Measurements from ENCODE around the gene COCH. TPM values are rescaled to one million over a fixed set of nuclear protein-coding genes. Genes with fewer than 3 reads are reported as not detected.

The COCH gene
- total RNA-seq, result 0.80 and 1.3 TPM in 2 replicates

GRCh38 chr14:30874120-30874998 is at the start of gene COCH:
COCH (plus strand) TSS chr14:30874559; CDS start chr14:30874939, 380 bp downstream.
- intact Hi-C loops (cut with micrococcal nuclease), result no loop called here

GRCh38 chr14:30826070-30826469 is 48.3 kb upstream of the COCH start:
- intact Hi-C loops (cut with micrococcal nuclease), result no loop called here

GRCh38 chr14:30829853-30830252 is 44.5 kb upstream of the COCH start:
- intact Hi-C loops (cut with micrococcal nuclease), result no loop called here

GRCh38 chr14:30834353-30834752 is 40.0 kb upstream of the COCH start:
- intact Hi-C loops (cut with micrococcal nuclease), result no loop called here

GRCh38 chr14:30838351-30838750 is 36.0 kb upstream of the COCH start:
- intact Hi-C loops (cut with micrococcal nuclease), result no loop called here

- intact Hi-C loops (cut with micrococcal nuclease), result no loop called here
These were observed 34.1 kb upstream of the COCH start for GRCh38 chr14:30840086-30840779.

GRCh38 chr14:30842431-30842830 is 31.9 kb upstream of the COCH start:
- intact Hi-C loops (cut with micrococcal nuclease), result no loop called here

- intact Hi-C loops (cut with micrococcal nuclease), result no loop called here
These were observed 25.7 kb upstream of the COCH start for GRCh38 chr14:30848449-30849240.

- intact Hi-C loops (cut with micrococcal nuclease), result no loop called here
These were observed 25.0 kb upstream of the COCH start for GRCh38 chr14:30849354-30849753.

GRCh38 chr14:30849983-30850382 is 24.4 kb upstream of the COCH start:
- intact Hi-C loops (cut with micrococcal nuclease), result no loop called here

- intact Hi-C loops (cut with micrococcal nuclease), result no loop called here
These were observed 20.4 kb upstream of the COCH start for GRCh38 chr14:30853946-30854345.

GRCh38 chr14:30854492-30854891 is 19.9 kb upstream of the COCH start:
- intact Hi-C loops (cut with micrococcal nuclease), result no loop called here

- intact Hi-C loops (cut with micrococcal nuclease), result no loop called here
These were observed 18.9 kb upstream of the COCH start for GRCh38 chr14:30855345-30856037.

- intact Hi-C loops (cut with micrococcal nuclease), result no loop called here
These were observed 13.2 kb upstream of the COCH start for GRCh38 chr14:30861200-30861599.

- intact Hi-C loops (cut with micrococcal nuclease), result no loop called here
These were observed 9.4 kb upstream of the COCH start for GRCh38 chr14:30864934-30865333.

GRCh38 chr14:30868736-30869135 is 5.6 kb upstream of the COCH start:
- intact Hi-C loops (cut with micrococcal nuclease), result no loop called here

GRCh38 chr14:30869551-30870155 is 4.7 kb upstream of the COCH start:
- intact Hi-C loops (cut with micrococcal nuclease), result no loop called here

GRCh38 chr14:30872602-30873001 is 1.8 kb upstream of the COCH start:
- intact Hi-C loops (cut with micrococcal nuclease), result no loop called here

- intact Hi-C loops (cut with micrococcal nuclease), result no loop called here
These were observed 845 bp upstream of the COCH start for GRCh38 chr14:30873308-30874119.
